IMR-90 (cell line): ENCODE results near the gene COPA. TPM values are rescaled to one million over a fixed set of nuclear protein-coding genes. Genes with fewer than 3 reads are reported as not detected.

Experiments used
- ATAC-seq: fragments of 200-7000 bp; cut with Tn5 transposase; 2 replicates; pipeline ENCODE4 v1.9.1; 2020; ENCODE audit warnings: low read depth, mild to moderate bottlenecking, moderate library complexity
- BruUV-seq: library from RNA; stranded (reverse); fragments of 400-500 nt; replicated peaks from 2 replicates; lab custom pipeline; 2021; lab: Mats Ljungman, UMichigan
- CTCF ChIA-PET: fragments of 300-600 bp; formaldehyde crosslinking; extraction: SDS; loops from one replicate; lab custom pipeline; 2021; ENCODE audit warnings: antibody characterized with exemption; lab: Yijun Ruan, JAX
- POLR2A ChIA-PET: fragments of 300-600 bp; sonication (Branson Sonifier 250); formaldehyde crosslinking; loops from one replicate; lab custom pipeline; 2022; ENCODE audit warnings: antibody characterized with exemption; ENCODE audit not compliant: unreplicated experiment; lab: Charles Lee
- DNase-seq: peaks from one replicate; pipeline ENCODE4 v3.0.0; 2013
- H2AFZ ChIP-seq: replicated peaks from 2 replicates; pipeline ENCODE3; 2013; ENCODE audit warnings: low read length, mild to moderate bottlenecking; ENCODE audit not compliant: poor library complexity
- H2AK5ac ChIP-seq: 2 replicates; pipeline ENCODE4 v1.6.1; 2013; ENCODE audit warnings: low read depth, low read length, inconsistent platforms
- H2AK9ac ChIP-seq: replicated peaks from 2 replicates; pipeline ENCODE3; 2013; ENCODE audit warnings: mild to moderate bottlenecking, low read depth, low read length, moderate library complexity; ENCODE audit not compliant: poor library complexity
- H2BK120ac ChIP-seq: 2 replicates; pipeline ENCODE4 v1.6.1; 2013; ENCODE audit warnings: low read depth, low read length, inconsistent platforms
- H2BK15ac ChIP-seq: 3 replicates; pipeline ENCODE4 v1.6.1; 2013; ENCODE audit warnings: low read depth, low read length, inconsistent platforms
- H2BK20ac ChIP-seq: 2 replicates; pipeline ENCODE4 v1.6.1; 2013; ENCODE audit warnings: low read depth, mild to moderate bottlenecking, inconsistent platforms, low read length, moderate library complexity
- H2BK5ac ChIP-seq: 2 replicates; pipeline ENCODE4 v1.6.1; 2013; ENCODE audit warnings: mild to moderate bottlenecking, low read depth, low read length, inconsistent platforms; ENCODE audit not compliant: poor library complexity, severe bottlenecking
- H3K14ac ChIP-seq: replicated peaks from 2 replicates; pipeline ENCODE4 v1.6.1; 2013; ENCODE audit warnings: low read depth, low read length, inconsistent platforms
- H3K18ac ChIP-seq: 2 replicates; pipeline ENCODE4 v1.6.1; 2013; ENCODE audit warnings: low read depth, low read length, control low read depth
- H3K23ac ChIP-seq: 2 replicates; pipeline ENCODE4 v1.6.1; 2013; ENCODE audit warnings: low read depth, low read length, inconsistent platforms
- H3K27ac ChIP-seq: 2 replicates; pipeline ENCODE4 v1.5.1; 2013; ENCODE audit warnings: mild to moderate bottlenecking, control low read depth, low read length; ENCODE audit not compliant: insufficient read depth
- H3K27me3 ChIP-seq: 2 replicates; pipeline ENCODE4 v1.6.1; 2013; ENCODE audit warnings: low read length; ENCODE audit not compliant: control insufficient read depth, insufficient read depth
- H3K36me3 ChIP-seq: 2 replicates; pipeline ENCODE4 v1.6.1; 2013; ENCODE audit warnings: low read length, mixed read lengths; ENCODE audit not compliant: control insufficient read depth, insufficient read depth
- H3K4ac ChIP-seq: 2 replicates; pipeline ENCODE4 v1.6.1; 2013; ENCODE audit warnings: low read depth, low read length, inconsistent platforms
- H3K4me1 ChIP-seq: 2 replicates; pipeline ENCODE4 v1.6.1; 2013; ENCODE audit warnings: low read length, mixed read lengths; ENCODE audit not compliant: control insufficient read depth, insufficient read depth
- H3K4me2 ChIP-seq: 2 replicates; pipeline ENCODE4 v1.6.1; 2013; ENCODE audit warnings: low read depth, mild to moderate bottlenecking, control low read depth, low read length, moderate library complexity
- H3K4me3 ChIP-seq: 2 replicates; pipeline ENCODE4 v1.5.1; 2013; ENCODE audit warnings: low read depth, mild to moderate bottlenecking, control low read depth, low read length, moderate library complexity; ENCODE audit not compliant: insufficient read depth
- H3K56ac ChIP-seq: 2 replicates; pipeline ENCODE4 v1.6.1; 2013; ENCODE audit warnings: low read length, inconsistent platforms; ENCODE audit not compliant: insufficient read depth; ENCODE audit errors: extremely low read depth
- H3K79me1 ChIP-seq, 2 experiments: 2 replicates each; pipeline ENCODE4 v1.6.1; 2013; ENCODE audit warnings: low read length in 2 of 2, inconsistent platforms in 1 of 2, low read depth in 1 of 2
- H3K9ac ChIP-seq: 2 replicates; pipeline ENCODE4 v1.6.1; 2013; ENCODE audit warnings: low read depth, low read length, control low read depth
- H3K9me1 ChIP-seq: 2 replicates; pipeline ENCODE4 v1.6.1; 2013; ENCODE audit warnings: low read length, inconsistent platforms; ENCODE audit not compliant: insufficient read depth
- H3K9me3 ChIP-seq: 2 replicates; pipeline ENCODE4 v1.6.1; 2013; ENCODE audit warnings: low read length; ENCODE audit not compliant: control insufficient read depth, insufficient read depth
- H4K20me1 ChIP-seq: 2 replicates; pipeline ENCODE4 v1.6.1; 2013; ENCODE audit warnings: low read length, inconsistent platforms; ENCODE audit not compliant: insufficient read depth
- H4K5ac ChIP-seq: 2 replicates; pipeline ENCODE4 v1.6.1; 2013; ENCODE audit warnings: mild to moderate bottlenecking, low read depth, low read length, control low read depth
- H4K8ac ChIP-seq, 2 experiments: 2 replicates each; pipeline ENCODE4 v1.6.1; 2013; ENCODE audit warnings: low read depth in 2 of 2, low read length in 2 of 2, control low read depth in 1 of 2, inconsistent platforms in 1 of 2
- H4K91ac ChIP-seq: 2 replicates; pipeline ENCODE4 v1.6.1; 2013; ENCODE audit warnings: low read depth, low read length, inconsistent platforms; ENCODE audit not compliant: insufficient read depth
- BHLHE40 ChIP-seq: fragments of 150-350 bp; IDR thresholded peaks from 2 replicates; pipeline ENCODE4 v1.6.1; 2016; ENCODE audit warnings: mild to moderate bottlenecking, low read depth, low read length
- CEBPB ChIP-seq: IDR thresholded peaks from 2 replicates; pipeline ENCODE4 v1.6.1; 2012; ENCODE audit warnings: low read depth, low read length, improper control_type of control experiment
- CHD1 ChIP-seq: IDR thresholded peaks from 2 replicates; pipeline ENCODE4 v1.6.1; 2012; ENCODE audit warnings: low read depth, low read length, improper control_type of control experiment
- FOS ChIP-seq: fragments of 150-350 bp; IDR thresholded peaks from 2 replicates; pipeline ENCODE4 v1.6.1; 2016; ENCODE audit warnings: low read depth, low read length
- MAFK ChIP-seq: IDR thresholded peaks from 2 replicates; pipeline ENCODE4 v1.6.1; 2012; ENCODE audit warnings: low read depth, low read length, improper control_type of control experiment
- MAZ ChIP-seq: IDR thresholded peaks from 2 replicates; pipeline ENCODE4 v1.6.1; 2012; ENCODE audit warnings: low read depth, mild to moderate bottlenecking, low read length, improper control_type of control experiment, moderate library complexity, borderline replicate concordance
- MXI1 ChIP-seq: IDR thresholded peaks from 2 replicates; pipeline ENCODE4 v1.6.1; 2012; ENCODE audit warnings: low read depth, mild to moderate bottlenecking, low read length, moderate library complexity, borderline replicate concordance
- NFE2L2 ChIP-seq: fragments of 150-350 bp; IDR thresholded peaks from 2 replicates; pipeline ENCODE4 v1.6.1; 2016; ENCODE audit warnings: low read depth, mild to moderate bottlenecking, low read length
- RAD21 ChIP-seq: IDR thresholded peaks from 2 replicates; pipeline ENCODE4 v1.6.1; 2012; ENCODE audit warnings: low read length, improper control_type of control experiment
- RCOR1 ChIP-seq: IDR thresholded peaks from 2 replicates; pipeline ENCODE4 v1.6.1; 2012; ENCODE audit warnings: mild to moderate bottlenecking, low read length, improper control_type of control experiment; ENCODE audit not compliant: insufficient replicate concordance
- SMC3 ChIP-seq: fragments of 150-350 bp; IDR thresholded peaks from 2 replicates; pipeline ENCODE4 v1.6.1; 2016; ENCODE audit warnings: low read depth, mild to moderate bottlenecking, antibody characterized with exemption, low read length, moderate library complexity
- WGBS, 2 experiments: methylation state at CpG; one replicate each; pipeline versions ENCODE4 v1.1.5 to v1.1.7; 2013; ENCODE audit warnings: missing lambda C conversion rate in 2 of 2; ENCODE audit not compliant: insufficient read length in 1 of 2; ENCODE audit errors: extremely low coverage in 2 of 2; 5-methylcytosine and 5-hydroxymethylcytosine counted together
- dilution Hi-C: fragments of 300-500 bp; cut with HindIII; formaldehyde crosslinking; loops from one replicate; pipeline ENCODE4 v1.14.3; 2018; ENCODE audit warnings: low sequenced_read_pairs; ENCODE audit not compliant: unreplicated experiment
- in situ Hi-C: fragments of 300-500 bp; cut with MboI; formaldehyde crosslinking; loops from 3 replicates; pipeline ENCODE4 v1.14.3; 2019; ENCODE audit warnings: low sequenced_read_pairs, inconsistent platforms, mixed read lengths
- intact Hi-C: fragments of 100-400 bp; cut with micrococcal nuclease; formaldehyde crosslinking; loops from 2 replicates; pipeline ENCODE4 v1.10.0; 2022
- polyA plus RNA-seq, 3 experiments: library from polyadenylated mRNA; depleted of rRNA; stranded (reverse); fragments of >200 nt; gene quantifications; 2 replicates each; pipeline ENCODE4 v1.2.3, GENCODE V29; 2012; ENCODE audit warnings: low replicate concordance in 1 of 3
- total RNA-seq: library from RNA; depleted of rRNA; stranded (reverse); fragments of >200 nt; gene quantifications from 2 replicates; pipeline ENCODE4 v1.2.3, GENCODE V29; 2012
- TF ChIP-seq, protein P1 (sequence below): fragments of 150-350 bp; IDR thresholded peaks from 2 replicates; pipeline ENCODE4 v1.6.1; 2017; ENCODE audit warnings: mild to moderate bottlenecking, antibody characterized with exemption, low read length, low read depth
- TF ChIP-seq, protein P2 (sequence below): fragments of 150-350 bp; IDR thresholded peaks from 2 replicates; pipeline ENCODE4 v1.6.1; 2016; ENCODE audit warnings: low read depth, mild to moderate bottlenecking, low read length, moderate library complexity, borderline replicate concordance
- TF ChIP-seq, protein P3 (sequence below): conservative IDR thresholded peaks from 2 replicates; pipeline ENCODE4 v1.5.1; 2012; ENCODE audit warnings: mild to moderate bottlenecking, low read depth, low read length, improper control_type of control experiment

The COPA gene
- total and polyA plus RNA-seq, 2 of the 4 experiments (the other 2 are of a cell fraction), result 204 to 436 TPM

DNA sequence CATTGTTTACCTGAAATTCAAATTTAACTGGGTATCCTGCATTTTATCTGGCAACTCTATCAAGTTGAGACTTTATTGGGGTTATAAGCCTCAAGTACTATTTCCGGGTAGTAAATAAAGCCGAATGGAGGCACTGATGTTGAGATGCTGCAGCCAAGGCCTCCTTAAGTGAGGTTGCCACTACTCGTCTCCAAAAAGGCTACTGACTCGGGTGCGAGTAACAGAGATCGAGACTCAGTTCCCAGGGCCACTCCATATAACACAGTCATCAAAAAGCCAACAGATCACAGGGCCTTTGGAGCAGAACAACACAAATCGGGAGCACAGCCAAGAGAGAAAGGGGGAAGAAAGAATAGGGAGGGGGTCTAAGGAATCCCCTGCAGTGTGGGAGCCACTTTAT is 524 bp downstream of the COPA start:
- no peak overlapping the region for H2BK20ac ChIP-seq
- H3K4me3 ChIP-seq, result peak overlapping the region; percentile 71
- H2AK5ac ChIP-seq, result peak overlapping the region; percentile 83
- H2BK120ac ChIP-seq, result peak overlapping the region; percentile 53
- intact Hi-C loops, result no loop called here
- H3K79me1 ChIP-seq, result peaks cover 12 to 61% of the 10 kb centered on the region in 2 experiments; a peak in 2 of 4 replicates
- peaks cover 35% of the 10 kb centered on the region for H4K20me1 ChIP-seq
- peaks cover 12% of the 10 kb centered on the region for H3K36me3 ChIP-seq
- H3K23ac ChIP-seq, result peak overlapping the region; percentile 98
- peak overlapping the region; percentile 95 for H4K91ac ChIP-seq
- TF ChIP-seq, protein P1, sequence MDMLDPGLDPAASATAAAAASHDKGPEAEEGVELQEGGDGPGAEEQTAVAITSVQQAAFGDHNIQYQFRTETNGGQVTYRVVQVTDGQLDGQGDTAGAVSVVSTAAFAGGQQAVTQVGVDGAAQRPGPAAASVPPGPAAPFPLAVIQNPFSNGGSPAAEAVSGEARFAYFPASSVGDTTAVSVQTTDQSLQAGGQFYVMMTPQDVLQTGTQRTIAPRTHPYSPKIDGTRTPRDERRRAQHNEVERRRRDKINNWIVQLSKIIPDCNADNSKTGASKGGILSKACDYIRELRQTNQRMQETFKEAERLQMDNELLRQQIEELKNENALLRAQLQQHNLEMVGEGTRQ, result no peak
- no peak for TF ChIP-seq MAZ
- TF ChIP-seq RAD21, result no peak
- no peak for TF ChIP-seq SMC3
- TF ChIP-seq MXI1, result no peak
- TF ChIP-seq BHLHE40, result no peak
- TF ChIP-seq NFE2L2, result no peak
- TF ChIP-seq, protein P2, sequence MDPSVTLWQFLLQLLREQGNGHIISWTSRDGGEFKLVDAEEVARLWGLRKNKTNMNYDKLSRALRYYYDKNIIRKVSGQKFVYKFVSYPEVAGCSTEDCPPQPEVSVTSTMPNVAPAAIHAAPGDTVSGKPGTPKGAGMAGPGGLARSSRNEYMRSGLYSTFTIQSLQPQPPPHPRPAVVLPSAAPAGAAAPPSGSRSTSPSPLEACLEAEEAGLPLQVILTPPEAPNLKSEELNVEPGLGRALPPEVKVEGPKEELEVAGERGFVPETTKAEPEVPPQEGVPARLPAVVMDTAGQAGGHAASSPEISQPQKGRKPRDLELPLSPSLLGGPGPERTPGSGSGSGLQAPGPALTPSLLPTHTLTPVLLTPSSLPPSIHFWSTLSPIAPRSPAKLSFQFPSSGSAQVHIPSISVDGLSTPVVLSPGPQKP, result no peak
- no peak; the same call in 1 of the 2 replicates for TF ChIP-seq CHD1
- TF ChIP-seq FOS, result no peak
- no peak for TF ChIP-seq RCOR1
- no peak for TF ChIP-seq CEBPB
- TF ChIP-seq, protein P3, sequence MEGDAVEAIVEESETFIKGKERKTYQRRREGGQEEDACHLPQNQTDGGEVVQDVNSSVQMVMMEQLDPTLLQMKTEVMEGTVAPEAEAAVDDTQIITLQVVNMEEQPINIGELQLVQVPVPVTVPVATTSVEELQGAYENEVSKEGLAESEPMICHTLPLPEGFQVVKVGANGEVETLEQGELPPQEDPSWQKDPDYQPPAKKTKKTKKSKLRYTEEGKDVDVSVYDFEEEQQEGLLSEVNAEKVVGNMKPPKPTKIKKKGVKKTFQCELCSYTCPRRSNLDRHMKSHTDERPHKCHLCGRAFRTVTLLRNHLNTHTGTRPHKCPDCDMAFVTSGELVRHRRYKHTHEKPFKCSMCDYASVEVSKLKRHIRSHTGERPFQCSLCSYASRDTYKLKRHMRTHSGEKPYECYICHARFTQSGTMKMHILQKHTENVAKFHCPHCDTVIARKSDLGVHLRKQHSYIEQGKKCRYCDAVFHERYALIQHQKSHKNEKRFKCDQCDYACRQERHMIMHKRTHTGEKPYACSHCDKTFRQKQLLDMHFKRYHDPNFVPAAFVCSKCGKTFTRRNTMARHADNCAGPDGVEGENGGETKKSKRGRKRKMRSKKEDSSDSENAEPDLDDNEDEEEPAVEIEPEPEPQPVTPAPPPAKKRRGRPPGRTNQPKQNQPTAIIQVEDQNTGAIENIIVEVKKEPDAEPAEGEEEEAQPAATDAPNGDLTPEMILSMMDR, result no peak
- TF ChIP-seq MAFK, result no peak
- CTCF ChIA-PET, result no interaction called here
- H3K9me1 ChIP-seq, result no peaks in the 10 kb centered on the region
- H3K18ac ChIP-seq, result peak overlapping the region; percentile 66
- H3K4me2 ChIP-seq, result peak overlapping the region; percentile 92
- no peak for DNase-seq
- POLR2A ChIA-PET, result no interaction called here
- dilution Hi-C loops, result no loop called here
- peaks cover 3% of the 10 kb centered on the region for H3K4me1 ChIP-seq
- H4K5ac ChIP-seq, result peak overlapping the region; percentile 86
- peak overlapping the region; percentile 99 for H3K4ac ChIP-seq
- peak overlapping the region; percentile 97 for H3K56ac ChIP-seq
- H2AFZ ChIP-seq, result peak overlapping the region; percentile 97
- BruUV-seq, result TSS peak; percentile 92
- 0% methylated on average over 1 of the region's 7 CpGs; no CpG with 5 or more reads in 1 of the 2 experiments for WGBS, 2 experiments
- ATAC-seq, result peak; percentile 19
- peak overlapping the region; percentile 100 for H3K14ac ChIP-seq
- peak overlapping the region; percentile 100 for H3K9ac ChIP-seq
- no peaks in the 10 kb centered on the region for H3K27me3 ChIP-seq
- peak overlapping the region; percentile 100 for H2AK9ac ChIP-seq
- no peak overlapping the region for H2BK15ac ChIP-seq
- H3K9me3 ChIP-seq, result no peaks in the 10 kb centered on the region
- H2BK5ac ChIP-seq, result peak overlapping the region; percentile 92
- peak overlapping the region; percentile 94 to 99 for H4K8ac ChIP-seq
- in situ Hi-C loops, result no loop called here
- peak overlapping the region; percentile 99 for H3K27ac ChIP-seq
